Kidney epithelial cell (primary cell): Measurements from ENCODE around the gene CRHR1. TPM values are rescaled to one million over a fixed set of nuclear protein-coding genes. Genes with fewer than 3 reads are reported as not detected.
A peak's percentile ranks its signal among the peaks of the same experiment; 100 is the strongest.

ENCODE experiments used
- DNase-seq: peaks from one replicate; pipeline ENCODE4 v3.0.0-alpha.2; 2010; ENCODE audit warnings: low read depth
- H3K27me3 ChIP-seq: 2 replicates; pipeline ENCODE4 v1.6.0; 2011; ENCODE audit warnings: low read length; ENCODE audit not compliant: control insufficient read depth, insufficient read depth
- H3K36me3 ChIP-seq: 2 replicates; pipeline ENCODE4 v1.5.1; 2011; ENCODE audit warnings: low read length; ENCODE audit not compliant: control insufficient read depth, insufficient read depth
- H3K4me3 ChIP-seq: 2 replicates; pipeline ENCODE4 v1.5.1; 2011; ENCODE audit warnings: low read depth, mild to moderate bottlenecking, control low read depth, low read length
- CTCF ChIP-seq: IDR thresholded peaks from 2 replicates; pipeline ENCODE4 v1.5.1; 2011; ENCODE audit warnings: mild to moderate bottlenecking, moderate library complexity, low read length, control low read depth, inconsistent platforms; ENCODE audit not compliant: insufficient read depth, poor library complexity, severe bottlenecking
- total RNA-seq: library from RNA; depleted of rRNA; stranded (reverse); fragments of >200 nt; gene quantifications from 2 replicates; pipeline ENCODE4 v1.2.3, GENCODE V29; 2015

CRHR1 gene
- not detected in 2 replicates for total RNA-seq

GRCh38 chr17:45784293-45784740 is at the start of gene CRHR1:
TSS of gene CRHR1 (plus strand) at chr17:45784320. CDS start at chr17:45784545, 225 bp downstream.
- no peak for DNase-seq
- Histone ChIP-seq H3K27me3 (peaks cover 70% of the 10 kb centered on the region), H3K4me3 (peak within 1 kb of the TSS; percentile 11), H3K36me3 (no peaks in the 10 kb centered on the region)
- TF ChIP-seq CTCF, result no peak

DNA sequence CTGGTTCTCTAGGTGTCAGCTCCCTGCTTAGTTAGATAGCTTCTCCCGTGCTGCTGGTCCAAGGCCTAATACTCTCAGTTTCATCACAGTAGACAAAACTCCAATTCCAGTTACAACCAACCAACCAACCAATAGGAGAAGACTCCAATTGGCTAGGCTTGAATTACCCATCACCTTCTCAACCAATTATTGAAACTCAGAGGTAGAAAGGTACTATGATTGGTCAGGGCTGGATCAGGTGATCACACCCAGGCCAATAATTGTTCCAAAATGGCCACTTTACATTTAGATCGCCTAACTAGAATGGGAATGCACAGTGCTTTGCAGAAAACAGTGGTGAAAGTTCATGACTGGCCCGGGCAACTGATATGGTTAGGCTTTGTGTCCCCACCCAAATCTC is 49.5 kb upstream of the CRHR1 start:
- Histone ChIP-seq H3K27me3 (no peaks in the 10 kb centered on the region), H3K4me3 (no peak overlapping the region), H3K36me3 (no peaks in the 10 kb centered on the region)
- no peak for TF ChIP-seq CTCF
- DNase-seq, result no peak

GRCh38 chr17:45735488-45735887 is 48.6 kb upstream of the CRHR1 start:
- no peaks in the 10 kb centered on the region for H3K36me3 ChIP-seq
- no peaks in the 10 kb centered on the region for H3K27me3 ChIP-seq
- no peak for TF ChIP-seq CTCF
- H3K4me3 ChIP-seq, result no peak overlapping the region
- DNase-seq, result no peak

DNA sequence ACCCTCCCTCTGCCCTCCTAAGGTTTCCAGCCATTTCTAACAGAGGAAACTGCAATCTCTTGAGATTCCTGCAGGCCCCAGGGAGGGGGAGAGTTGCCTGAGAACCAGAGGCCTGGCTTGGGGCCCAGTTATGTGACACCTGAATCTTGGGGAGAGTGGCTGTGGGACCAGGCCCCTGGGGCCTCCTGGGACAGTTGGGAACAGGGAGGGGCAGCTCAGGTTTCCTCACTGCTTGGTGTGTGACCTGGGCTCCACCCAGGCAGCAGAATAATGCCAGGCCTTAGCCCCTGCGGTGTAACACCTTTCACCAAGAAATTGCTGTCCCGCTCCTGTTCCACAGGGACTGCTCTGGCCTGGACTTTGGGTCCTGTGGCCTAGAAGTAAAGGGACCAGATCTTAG is 44.3 kb upstream of the CRHR1 start:
- TF ChIP-seq CTCF, result no peak

GRCh38 chr17:45740553-45741330 is 43.4 kb upstream of the CRHR1 start:
- DNase-seq, result no peak
- Histone ChIP-seq H3K4me3 (no peak overlapping the region), H3K27me3 (no peaks in the 10 kb centered on the region), H3K36me3 (no peaks in the 10 kb centered on the region)
- TF ChIP-seq CTCF, result no peak

More for the DNA sequence above, 44.3 kb upstream of the CRHR1 start:
- no peak for DNase-seq
- no peaks in the 10 kb centered on the region for H3K27me3 ChIP-seq
- no peaks in the 10 kb centered on the region for H3K36me3 ChIP-seq
- no peak overlapping the region for H3K4me3 ChIP-seq

DNA sequence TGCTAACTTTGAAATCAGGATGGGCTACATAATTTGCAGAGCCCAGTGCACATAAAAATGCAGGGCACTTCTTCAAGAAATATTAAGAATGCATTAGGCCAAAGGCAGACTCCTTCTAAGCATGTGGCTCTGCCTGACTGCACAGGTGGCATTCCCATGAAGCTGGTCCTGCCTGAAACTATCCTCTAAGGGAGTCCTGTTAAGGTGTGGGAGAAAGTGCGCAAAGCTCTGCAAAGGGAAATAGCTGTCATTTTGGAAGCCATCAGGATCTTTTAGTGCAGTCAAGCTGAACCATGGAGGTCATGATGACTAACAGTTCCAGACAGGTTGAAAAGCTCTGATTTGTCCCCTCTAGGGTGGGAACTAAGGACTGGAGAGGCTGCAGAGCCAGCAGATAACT is 41.9 kb upstream of the CRHR1 start:
- H3K4me3 ChIP-seq, result no peak overlapping the region
- H3K36me3 ChIP-seq, result no peaks in the 10 kb centered on the region
- peak; percentile 29 for DNase-seq
- TF ChIP-seq CTCF, result no peak
- H3K27me3 ChIP-seq, result peaks cover 4% of the 10 kb centered on the region
